Activated naive CD4-positive, alpha-beta T cell treated with anti-CD3 and anti-CD28 coated beads for 36 hours (primary cell): ENCODE measurements around the gene VPS54. TPM values are rescaled to one million over a fixed set of nuclear protein-coding genes. Genes with fewer than 3 reads are reported as not detected.
"Not testable (repeated sequence)": the region's sequence is repeated elsewhere in the genome, so short reads cannot be mapped to it uniquely, and the experiment has no call there.

Experiments used
- CTCF ChIA-PET: fragments of 350-600 bp; sonication (Branson Sonifier 250); formaldehyde crosslinking; loops from one replicate; lab custom pipeline; 2021; ENCODE audit warnings: antibody characterized with exemption; lab: Charles Lee
- DNase-seq: peaks from one replicate; pipeline ENCODE4 v3.0.0-alpha.2; 2020
- H3K27ac Mint-ChIP-seq: one replicate; pipeline ENCODE4 v1.8.0; 2021; ENCODE audit warnings: mild to moderate bottlenecking, mixed read lengths
- H3K27me3 Mint-ChIP-seq: one replicate; pipeline ENCODE4 v1.8.0; 2021; ENCODE audit warnings: low read depth, mixed read lengths
- H3K36me3 Mint-ChIP-seq: one replicate; pipeline ENCODE4 v1.8.0; 2021; ENCODE audit warnings: low read depth, mixed read lengths
- H3K4me1 Mint-ChIP-seq: one replicate; pipeline ENCODE4 v1.8.0; 2021; ENCODE audit warnings: low read depth, mixed read lengths
- H3K4me3 Mint-ChIP-seq: one replicate; pipeline ENCODE4 v1.8.0; 2021; ENCODE audit warnings: mild to moderate bottlenecking, moderate library complexity, mixed read lengths
- H3K9me3 Mint-ChIP-seq: one replicate; pipeline ENCODE4 v1.8.0; 2021; ENCODE audit warnings: mixed read lengths
- intact Hi-C: fragments of 100-400 bp; cut with micrococcal nuclease; formaldehyde crosslinking; loops from one replicate; pipeline ENCODE4 v1.15.1; 2023
- total RNA-seq, 2 experiments: library from RNA; stranded (reverse); gene quantifications; one replicate each; pipeline ENCODE4 v1.2.3, GENCODE V29; 2021

VPS54 gene
- total RNA-seq, 2 experiments from 2014 or later: 7.0 to 7.7 TPM

GRCh38 chr2:63942788-63943187 lies 76.4 kb downstream of the VPS54 start:
- peaks cover 22% of the 10 kb centered on the region for H3K36me3 Mint-ChIP-seq
- no peaks in the 10 kb centered on the region for H3K27me3 Mint-ChIP-seq
- H3K4me3 Mint-ChIP-seq: no peak overlapping the region
- DNase-seq: no peak
- intact Hi-C loops: no loop called here
- no peaks in the 10 kb centered on the region for H3K9me3 Mint-ChIP-seq
- CTCF ChIA-PET: no interaction called here
- no peak overlapping the region for H3K27ac Mint-ChIP-seq
- H3K4me1 Mint-ChIP-seq: no peaks in the 10 kb centered on the region

DNA sequence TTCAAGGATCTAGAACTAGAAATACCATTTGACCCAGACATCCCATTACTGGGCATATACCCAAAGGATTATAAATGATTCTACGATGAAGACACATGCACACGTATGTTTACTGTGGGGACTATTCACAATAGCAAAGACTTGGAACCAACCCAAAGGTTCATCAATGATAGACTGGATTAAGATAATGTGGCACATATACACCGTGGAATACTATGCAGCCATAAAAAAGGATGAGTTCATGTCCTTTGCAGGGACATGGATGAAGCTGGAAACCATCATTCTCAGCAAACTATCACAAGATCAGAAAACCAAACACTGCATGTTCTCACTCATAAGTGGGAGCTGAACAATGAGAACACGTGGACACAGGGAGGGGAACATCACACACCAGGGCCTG lies 87.1 kb downstream of the VPS54 start:
- H3K9me3 Mint-ChIP-seq, DNase-seq, H3K4me3 Mint-ChIP-seq, H3K27me3 Mint-ChIP-seq, intact Hi-C loops, H3K27ac Mint-ChIP-seq, CTCF ChIA-PET, H3K4me1 Mint-ChIP-seq: not testable (repeated sequence)
- H3K36me3 Mint-ChIP-seq: peaks cover 56% of the 10 kb centered on the region

GRCh38 chr2:63926815-63927214 lies 92.4 kb downstream of the VPS54 start:
- intact Hi-C loops: no loop called here
- H3K27ac Mint-ChIP-seq: no peak overlapping the region
- DNase-seq: no peak
- CTCF ChIA-PET: no interaction called here
- no peak overlapping the region for H3K4me3 Mint-ChIP-seq
- peaks cover 40% of the 10 kb centered on the region for H3K36me3 Mint-ChIP-seq
- no peaks in the 10 kb centered on the region for H3K4me1 Mint-ChIP-seq
- peaks cover 3% of the 10 kb centered on the region for H3K9me3 Mint-ChIP-seq
- H3K27me3 Mint-ChIP-seq: no peaks in the 10 kb centered on the region

- peaks cover 26% of the 10 kb centered on the region for H3K36me3 Mint-ChIP-seq
- no peak for DNase-seq
- CTCF ChIA-PET: no interaction called here
- no peak overlapping the region for H3K4me3 Mint-ChIP-seq
- no peak overlapping the region for H3K27ac Mint-ChIP-seq
- intact Hi-C loops: no loop called here
- no peaks in the 10 kb centered on the region for H3K4me1 Mint-ChIP-seq
- no peaks in the 10 kb centered on the region for H3K27me3 Mint-ChIP-seq
- no peaks in the 10 kb centered on the region for H3K9me3 Mint-ChIP-seq
Observed at GRCh38 chr2:63914311-63914710, 104.9 kb downstream of the VPS54 start.

GRCh38 chr2:63903003-63903402 lies 116.2 kb downstream of the VPS54 start:
- H3K4me1 Mint-ChIP-seq: peaks cover 18% of the 10 kb centered on the region
- H3K36me3 Mint-ChIP-seq: peaks cover 58% of the 10 kb centered on the region
- H3K27me3 Mint-ChIP-seq: no peaks in the 10 kb centered on the region
- H3K27ac Mint-ChIP-seq: no peak overlapping the region
- CTCF ChIA-PET: no interaction called here
- no peak overlapping the region for H3K4me3 Mint-ChIP-seq
- H3K9me3 Mint-ChIP-seq: peaks cover 25% of the 10 kb centered on the region
- no peak for DNase-seq
- intact Hi-C loops: loop anchor here (5.0 to 10.0 kb wide), 4 partner anchors 114 to 582 kb away; partner anchors contain the start of gene VPS54

- no peak overlapping the region for H3K4me3 Mint-ChIP-seq
- DNase-seq: no peak
- peaks cover 53% of the 10 kb centered on the region for H3K36me3 Mint-ChIP-seq
- intact Hi-C loops: loop anchor here (5.0 to 10.0 kb wide), 4 partner anchors 115 to 583 kb away; partner anchors contain the start of gene VPS54
- no peaks in the 10 kb centered on the region for H3K27me3 Mint-ChIP-seq
- no peak overlapping the region for H3K27ac Mint-ChIP-seq
- H3K9me3 Mint-ChIP-seq: peaks cover 25% of the 10 kb centered on the region
- CTCF ChIA-PET: no interaction called here
- peaks cover 18% of the 10 kb centered on the region for H3K4me1 Mint-ChIP-seq
Observed at GRCh38 chr2:63902149-63902548, 117.1 kb downstream of the VPS54 start.

- Mint-ChIP-seq H3K4me3 (no peak overlapping the region), H3K9me3 (peaks cover 16% of the 10 kb centered on the region), H3K27ac (no peak overlapping the region), H3K36me3 (peaks cover 34% of the 10 kb centered on the region), H3K4me1 (peaks cover 18% of the 10 kb centered on the region), H3K27me3 (no peaks in the 10 kb centered on the region)
- no peak for DNase-seq
- CTCF ChIA-PET: interaction anchor here (0.8 to 1.3 kb wide), 4 partner anchors 10 to 200 kb away, joined by 3 to 7 read pairs (median 4); no protein-coding TSS in a partner anchor
- intact Hi-C loops: loop anchor here (5.0 to 10.0 kb wide), 4 partner anchors 118 to 585 kb away; partner anchors contain the start of gene VPS54
Observed at GRCh38 chr2:63899639-63900038, 119.6 kb downstream of the VPS54 start.

DNA sequence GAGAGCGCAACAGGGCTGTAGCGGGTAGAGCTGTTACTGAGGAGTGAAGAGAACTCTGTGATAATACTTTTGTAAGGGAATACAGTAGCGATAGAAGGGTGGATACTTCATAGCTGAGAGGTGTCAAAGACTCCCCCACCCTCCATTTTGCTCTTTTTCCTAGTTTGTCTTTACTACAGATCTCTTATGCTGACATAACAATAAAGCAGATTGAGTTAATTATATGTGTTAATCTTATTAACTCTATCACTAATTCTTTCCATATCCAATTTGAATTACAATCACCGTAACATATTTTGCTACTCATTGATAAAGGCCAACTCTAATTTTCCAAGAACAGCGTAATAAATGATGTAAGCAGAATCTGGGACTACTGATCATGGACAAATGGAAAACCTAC lies 120.4 kb downstream of the VPS54 start:
- intact Hi-C loops: no loop called here
- H3K27me3 Mint-ChIP-seq: no peaks in the 10 kb centered on the region
- no peak overlapping the region for H3K4me3 Mint-ChIP-seq
- H3K36me3 Mint-ChIP-seq: peaks cover 29% of the 10 kb centered on the region
- peaks cover 18% of the 10 kb centered on the region for H3K4me1 Mint-ChIP-seq
- CTCF ChIA-PET: interaction anchor here (0.6 to 1.3 kb wide), 4 partner anchors 9 to 199 kb away, joined by 3 to 7 read pairs (median 4); no protein-coding TSS in a partner anchor
- no peak overlapping the region for H3K27ac Mint-ChIP-seq
- DNase-seq: no peak
- peaks cover 13% of the 10 kb centered on the region for H3K9me3 Mint-ChIP-seq

GRCh38 chr2:63894167-63894566 lies 125.1 kb downstream of the VPS54 start:
- Mint-ChIP-seq H3K27me3 (no peaks in the 10 kb centered on the region), H3K9me3 (no peaks in the 10 kb centered on the region), H3K4me1 (peaks cover 5% of the 10 kb centered on the region), H3K4me3 (no peak overlapping the region), H3K36me3 (peaks cover 18% of the 10 kb centered on the region), H3K27ac (no peak overlapping the region)
- no peak for DNase-seq
- CTCF ChIA-PET: no interaction called here
- intact Hi-C loops: no loop called here

- DNase-seq: no peak
- Mint-ChIP-seq H3K4me1 (peaks cover 11% of the 10 kb centered on the region), H3K27ac (no peak overlapping the region), H3K4me3 (no peak overlapping the region), H3K27me3 (no peaks in the 10 kb centered on the region), H3K36me3 (peaks cover 18% of the 10 kb centered on the region), H3K9me3 (no peaks in the 10 kb centered on the region)
- intact Hi-C loops: no loop called here
- CTCF ChIA-PET: no interaction called here
Observed at GRCh38 chr2:63893163-63893562, 126.1 kb downstream of the VPS54 start.

DNA sequence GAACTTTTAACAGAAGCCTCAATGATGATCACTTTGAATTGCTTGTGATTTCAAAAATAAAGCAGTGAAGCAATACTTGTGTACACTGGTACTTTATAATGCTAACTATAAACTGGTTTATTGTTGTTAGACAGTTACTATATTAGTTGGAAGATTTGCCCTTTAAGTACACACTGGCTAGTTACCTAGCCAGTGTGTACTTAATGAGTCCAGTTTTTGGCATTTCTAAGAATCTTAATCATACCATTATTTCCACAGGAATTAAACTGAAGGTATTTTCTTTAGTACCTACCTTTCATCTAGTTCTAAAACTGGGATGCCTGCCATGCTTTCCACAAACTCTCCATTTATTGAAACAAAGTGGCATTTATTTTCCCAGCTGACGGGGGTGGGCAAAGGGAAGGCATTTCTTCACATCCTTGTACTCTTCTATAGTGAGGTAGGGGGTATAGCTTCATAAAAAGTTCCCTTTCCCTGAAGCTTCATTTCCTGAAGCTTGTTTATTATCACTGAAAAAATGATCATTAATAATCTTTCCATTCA lies 127.7 kb downstream of the VPS54 start:
- H3K4me1 Mint-ChIP-seq: peaks cover 11% of the 10 kb centered on the region
- peaks cover 16% of the 10 kb centered on the region for H3K36me3 Mint-ChIP-seq
- no peaks in the 10 kb centered on the region for H3K9me3 Mint-ChIP-seq
- no peaks in the 10 kb centered on the region for H3K27me3 Mint-ChIP-seq
- intact Hi-C loops: no loop called here
- H3K4me3 Mint-ChIP-seq: no peak overlapping the region
- H3K27ac Mint-ChIP-seq: no peak overlapping the region
- DNase-seq: no peak
- CTCF ChIA-PET: interaction anchor here (0.6 to 1.0 kb wide), 2 partner anchors 16 to 108 kb away, joined by 3 read pairs; no protein-coding TSS in a partner anchor

GRCh38 chr2:63890678-63891077 lies 128.6 kb downstream of the VPS54 start:
- no peak for DNase-seq
- H3K27ac Mint-ChIP-seq: no peak overlapping the region
- H3K36me3 Mint-ChIP-seq: peaks cover 16% of the 10 kb centered on the region
- H3K9me3 Mint-ChIP-seq: no peaks in the 10 kb centered on the region
- no peaks in the 10 kb centered on the region for H3K27me3 Mint-ChIP-seq
- peaks cover 11% of the 10 kb centered on the region for H3K4me1 Mint-ChIP-seq
- intact Hi-C loops: no loop called here
- CTCF ChIA-PET: interaction anchor here (0.6 to 1.5 kb wide), 5 partner anchors 9 to 285 kb away, joined by 3 to 7 read pairs (median 4); no protein-coding TSS in a partner anchor
- no peak overlapping the region for H3K4me3 Mint-ChIP-seq
